Endothelial cell of umbilical vein (primary cell): Measurements from ENCODE around the gene NEAT1. TPM values are rescaled to one million over a fixed set of nuclear protein-coding genes. Genes with fewer than 3 reads are reported as not detected.

Experiments
- BruUV-seq: library from RNA; stranded (reverse); fragments of 400-500 nt; replicated peaks from 2 replicates; lab custom pipeline; 2021; lab: Mats Ljungman, UMichigan
- CTCF ChIA-PET: fragments of 300-600, 350-600 bp; sonication (Branson Sonifier 250); formaldehyde crosslinking; loops from one replicate; lab custom pipeline; 2021; ENCODE audit warnings: antibody characterized with exemption, inconsistent platforms; lab: Charles Lee
- POLR2A ChIA-PET: fragments of 300-600, 350-600 bp; sonication (Branson Sonifier 250); formaldehyde crosslinking; loops from one replicate; lab custom pipeline; 2021; ENCODE audit warnings: antibody characterized with exemption, inconsistent platforms; lab: Charles Lee
- DNase-seq: peaks from one replicate; pipeline ENCODE4 v3.0.0-alpha.2; 2011; ENCODE audit warnings: low read depth, low spot score
- FAIRE-seq: peaks from 2 replicates; lab custom pipeline; 2011; peaks lifted over from hg19 to GRCh38; lab: Jason Lieb, UNC
- H2AFZ ChIP-seq: 2 replicates; pipeline ENCODE4 v1.6.0; 2012; ENCODE audit warnings: low read depth, low read length, control low read depth, inconsistent platforms
- H3K27ac ChIP-seq: 2 replicates; pipeline ENCODE4 v1.5.1; 2011; ENCODE audit warnings: low read depth, mild to moderate bottlenecking, control low read depth, low read length, moderate library complexity; ENCODE audit not compliant: insufficient read depth
- H3K27me3 ChIP-seq, 2 experiments: 2 replicates each; pipeline versions ENCODE4 v1.6.0 to v1.6.1; 2011; ENCODE audit warnings: low read length in 2 of 2, mixed read lengths in 1 of 2; ENCODE audit not compliant: control insufficient read depth in 2 of 2, insufficient read depth in 2 of 2
- H3K36me3 ChIP-seq, 2 experiments: 2 replicates in 1 of 2; 3 replicates in 1 of 2; pipeline ENCODE4 v1.5.1; 2011; ENCODE audit warnings: low read length in 2 of 2, mild to moderate bottlenecking in 1 of 2, moderate library complexity in 1 of 2; ENCODE audit not compliant: control insufficient read depth in 2 of 2, insufficient read depth in 2 of 2; ENCODE audit errors: extremely low read depth in 1 of 2
- H3K4me1 ChIP-seq: 3 replicates; pipeline ENCODE4 v1.5.1; 2011; ENCODE audit warnings: mild to moderate bottlenecking, low read length; ENCODE audit not compliant: control insufficient read depth, insufficient read depth; ENCODE audit errors: extremely low read depth
- H3K4me2 ChIP-seq: 2 replicates; pipeline ENCODE4 v1.6.1; 2011; ENCODE audit warnings: low read length, control low read depth, mixed read lengths; ENCODE audit not compliant: insufficient read depth
- H3K4me3 ChIP-seq, 3 experiments: fragments of 200-600 bp in 1 of 3; sonication (generic), shearing (Covaris generic) in 1 of 3; replicated peaks in 1 of 3; 2 replicates each; pipeline ENCODE4 v1.5.1; 2011 to 2016; ENCODE audit warnings: control low read depth in 3 of 3, low read length in 3 of 3, mild to moderate bottlenecking in 2 of 3, inconsistent platforms in 1 of 3, low read depth in 1 of 3, moderate library complexity in 1 of 3; ENCODE audit not compliant: insufficient read depth in 1 of 3
- H3K79me2 ChIP-seq: 2 replicates; pipeline ENCODE4 v1.6.0; 2012; ENCODE audit warnings: low read length, inconsistent platforms; ENCODE audit not compliant: control insufficient read depth, insufficient read depth
- H3K9ac ChIP-seq: replicated peaks from 2 replicates; pipeline ENCODE3; 2011; ENCODE audit warnings: low read length, control low read depth; ENCODE audit not compliant: insufficient read depth; ENCODE audit errors: extremely low read depth
- H3K9me1 ChIP-seq: replicated peaks from 3 replicates; pipeline ENCODE4 v1.6.0; 2011; ENCODE audit warnings: mild to moderate bottlenecking, low read length; ENCODE audit not compliant: control insufficient read depth, insufficient read depth; ENCODE audit errors: extremely low read depth
- H3K9me3 ChIP-seq: replicated peaks from 2 replicates; pipeline ENCODE4 v1.5.1; 2012; ENCODE audit warnings: low read length, inconsistent platforms; ENCODE audit not compliant: control insufficient read depth, insufficient read depth
- H4K20me1 ChIP-seq: replicated peaks from 2 replicates; pipeline ENCODE3; 2011; ENCODE audit warnings: mild to moderate bottlenecking, low read length; ENCODE audit not compliant: control insufficient read depth, insufficient read depth; ENCODE audit errors: extremely low read depth
- EZH2 ChIP-seq: IDR thresholded peaks from 2 replicates; pipeline ENCODE4 v1.6.1; 2012; ENCODE audit warnings: borderline replicate concordance, low read depth, mild to moderate bottlenecking, moderate library complexity, low read length, inconsistent platforms; ENCODE audit not compliant: severe bottlenecking
- FOS ChIP-seq: IDR thresholded peaks from 2 replicates; pipeline ENCODE4 v1.6.1; 2011; ENCODE audit warnings: mild to moderate bottlenecking, low read length, moderate library complexity, borderline replicate concordance; ENCODE audit not compliant: insufficient read depth
- GATA2 ChIP-seq: IDR thresholded peaks from 2 replicates; pipeline ENCODE4 v1.7.0; 2011; ENCODE audit warnings: low read depth, mild to moderate bottlenecking, moderate library complexity, mixed read lengths, low read length; ENCODE audit not compliant: insufficient read length, insufficient read depth
- JUN ChIP-seq: IDR thresholded peaks from 2 replicates; pipeline ENCODE4 v1.6.1; 2011; ENCODE audit warnings: borderline replicate concordance, low read depth; ENCODE audit not compliant: insufficient read length, insufficient read depth
- MYC ChIP-seq: IDR thresholded peaks from one replicate; pipeline ENCODE4 v1.6.1; 2011; ENCODE audit warnings: mild to moderate bottlenecking, low read depth, low read length
- POLR2A ChIP-seq: IDR thresholded peaks from 2 replicates; pipeline ENCODE4 v1.6.1; 2012; ENCODE audit warnings: low read depth, mild to moderate bottlenecking, control low read depth, low read length
- POLR2AphosphoS5 ChIP-seq: IDR thresholded peaks from 2 replicates; pipeline ENCODE4 v1.6.1; 2012; ENCODE audit warnings: low read depth, mild to moderate bottlenecking, control low read depth, low read length, moderate library complexity; ENCODE audit not compliant: insufficient read depth
- dilution Hi-C: fragments of 300-500 bp; cut with MboI; formaldehyde crosslinking; loops from one replicate; pipeline ENCODE4 v1.15.0; 2019; ENCODE audit warnings: low sequenced_read_pairs; ENCODE audit not compliant: extremely low pct_ligation_motif_present
- intact Hi-C: fragments of 100-400 bp; cut with micrococcal nuclease; formaldehyde crosslinking; loops from one replicate; pipeline ENCODE4 v1.10.0; 2022
- polyA plus RNA-seq, 4 experiments: library from polyadenylated mRNA; depleted of rRNA in 3 of 4; stranded (reverse) in 3 of 4; unstranded in 1 of 4; fragments of >200 nt; gene quantifications; 2 replicates each; pipeline versions ENCODE4 v1.2.1 to v1.2.3, GENCODE V29; 2011 to 2012; ENCODE audit warnings: missing spikeins in 1 of 4
- total RNA-seq: library from RNA; stranded (reverse); gene quantifications from 2 replicates; pipeline ENCODE4 v1.2.3, GENCODE V29; 2021
- TF ChIP-seq, protein P1 (sequence below), 2 donors: IDR thresholded peaks; 1 replicate in 1 of 2; 2 replicates in 1 of 2; pipeline ENCODE4 v1.5.1; 2011; ENCODE audit warnings: low read length in 2 of 2, mild to moderate bottlenecking in 2 of 2, moderate library complexity in 2 of 2, control low read depth in 1 of 2, inconsistent platforms in 1 of 2, low read depth in 1 of 2; ENCODE audit not compliant: insufficient read depth in 1 of 2; ENCODE audit errors: extremely low read depth in 1 of 2
- TF ChIP-seq, protein P2 (sequence below): IDR thresholded peaks from 2 replicates; pipeline ENCODE4 v1.6.1; 2011; ENCODE audit not compliant: insufficient read depth, insufficient read length

The NEAT1 gene
- total and polyA plus RNA-seq, 2 donors (not counting 3 experiments of a cell fraction or from before 2014, with no cell fraction given): 34.4 to 957 TPM

DNA sequence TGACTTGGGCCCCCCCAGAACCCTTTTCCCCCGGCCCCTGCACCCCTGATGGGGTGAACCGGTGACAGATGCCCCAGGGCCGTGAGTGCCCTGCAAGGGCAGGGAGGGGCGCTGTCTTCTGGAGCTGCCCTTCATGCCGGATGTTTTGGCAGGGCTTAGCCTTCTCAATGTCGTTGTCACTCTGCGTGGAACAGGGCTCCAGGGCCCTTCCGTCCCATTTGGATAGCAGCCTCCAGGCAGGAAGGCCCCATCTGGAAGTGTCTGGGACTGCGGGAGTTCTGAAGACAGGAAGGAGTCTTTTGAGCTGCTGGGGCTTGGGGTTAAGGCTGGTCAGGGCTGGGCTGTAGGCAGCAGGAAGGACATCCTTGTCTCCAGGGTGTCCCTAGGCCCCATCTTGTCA lies 31.6 kb upstream of the NEAT1 start:
- Histone ChIP-seq H3K79me2 (peaks cover 67% of the 10 kb centered on the region), H3K27ac (peak overlapping the region; percentile 77), H3K4me2 (peak overlapping the region; percentile 12), H4K20me1 (no peaks in the 10 kb centered on the region), H3K4me3 (peak overlapping the region in 1 of 3 experiments; percentile 12), H3K27me3 (no peaks in the 10 kb centered on the region), H3K9me3 (no peaks in the 10 kb centered on the region), H3K9me1 (no peaks in the 10 kb centered on the region), H3K4me1 (peaks cover 44% of the 10 kb centered on the region), H2AFZ (no peak overlapping the region), H3K9ac (peak overlapping the region; percentile 62), H3K36me3 (peaks cover 6 to 22% of the 10 kb centered on the region in 2 experiments)
- intact Hi-C loops: no loop called here
- FAIRE-seq (peak; percentile 73), DNase-seq (peak; percentile 32)
- dilution Hi-C loops: no loop called here
- POLR2A ChIA-PET: interaction anchor here (0.6 to 1.7 kb wide), 5 partner anchors 31 to 272 kb away, joined by 3 to 6 read pairs (median 4); partner anchors contain the start of gene NEAT1
- BruUV-seq: no TSS peak
- TF ChIP-seq MYC: no peak
- TF ChIP-seq, protein P1, sequence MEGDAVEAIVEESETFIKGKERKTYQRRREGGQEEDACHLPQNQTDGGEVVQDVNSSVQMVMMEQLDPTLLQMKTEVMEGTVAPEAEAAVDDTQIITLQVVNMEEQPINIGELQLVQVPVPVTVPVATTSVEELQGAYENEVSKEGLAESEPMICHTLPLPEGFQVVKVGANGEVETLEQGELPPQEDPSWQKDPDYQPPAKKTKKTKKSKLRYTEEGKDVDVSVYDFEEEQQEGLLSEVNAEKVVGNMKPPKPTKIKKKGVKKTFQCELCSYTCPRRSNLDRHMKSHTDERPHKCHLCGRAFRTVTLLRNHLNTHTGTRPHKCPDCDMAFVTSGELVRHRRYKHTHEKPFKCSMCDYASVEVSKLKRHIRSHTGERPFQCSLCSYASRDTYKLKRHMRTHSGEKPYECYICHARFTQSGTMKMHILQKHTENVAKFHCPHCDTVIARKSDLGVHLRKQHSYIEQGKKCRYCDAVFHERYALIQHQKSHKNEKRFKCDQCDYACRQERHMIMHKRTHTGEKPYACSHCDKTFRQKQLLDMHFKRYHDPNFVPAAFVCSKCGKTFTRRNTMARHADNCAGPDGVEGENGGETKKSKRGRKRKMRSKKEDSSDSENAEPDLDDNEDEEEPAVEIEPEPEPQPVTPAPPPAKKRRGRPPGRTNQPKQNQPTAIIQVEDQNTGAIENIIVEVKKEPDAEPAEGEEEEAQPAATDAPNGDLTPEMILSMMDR (IDR thresholded peaks at IDR 0.05; ENCODE audit: extremely low read depth in 1 of 2, insufficient read depth in 1 of 2, low read depth in 1 of 2, low read length in 2 of 2): peak in 1 of 2 donors; percentile 7
- CTCF ChIA-PET: interaction anchor here (1.1 to 2.9 kb wide), 2 partner anchors 25 to 42 kb away, joined by 3 to 9 read pairs; no protein-coding TSS in a partner anchor

DNA sequence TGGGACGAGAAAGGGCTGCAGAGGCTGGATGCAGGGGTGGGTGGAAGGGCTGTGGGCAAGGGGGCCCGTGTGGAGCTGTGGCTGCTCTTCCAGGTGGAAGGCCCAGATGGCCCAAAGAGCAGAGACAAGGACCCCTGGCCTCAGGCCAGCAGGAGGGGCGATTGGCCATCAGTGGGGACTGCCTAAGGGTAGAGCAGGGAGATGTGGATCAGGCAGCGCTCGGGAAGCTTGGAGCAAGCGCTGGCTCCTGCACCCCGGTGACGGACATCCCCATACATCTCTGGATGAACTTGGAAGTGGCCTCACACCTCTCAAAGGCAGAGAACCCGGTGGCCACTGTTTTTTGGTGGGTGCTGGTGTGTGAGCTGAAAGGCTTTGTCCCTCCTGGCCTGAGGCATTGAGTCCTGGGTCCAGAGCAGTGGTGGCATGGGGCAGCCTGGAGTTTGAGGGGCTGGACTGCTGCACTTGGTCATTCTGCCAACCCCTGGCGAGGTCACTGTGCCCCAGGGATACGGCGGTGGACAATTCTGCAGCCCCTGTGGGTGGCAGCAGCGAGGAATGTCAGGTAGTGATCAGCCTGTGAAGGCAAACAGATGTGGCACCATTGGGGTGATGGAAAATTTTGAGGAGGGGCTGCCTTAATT lies 30.3 kb upstream of the NEAT1 start:
- BruUV-seq: no TSS peak
- intact Hi-C loops: no loop called here
- H3K36me3 ChIP-seq: peaks cover 8 to 34% of the 10 kb centered on the region in 2 experiments

More for the DNA sequence above, 30.3 kb upstream of the NEAT1 start:
- Histone ChIP-seq H4K20me1 (no peaks in the 10 kb centered on the region), H3K4me3 (no peak overlapping the region), H3K9me1 (no peaks in the 10 kb centered on the region), H3K4me2 (no peak overlapping the region), H3K79me2 (peaks cover 59% of the 10 kb centered on the region), H3K27me3 (no peaks in the 10 kb centered on the region), H3K4me1 (peaks cover 37% of the 10 kb centered on the region), H3K9ac (no peak overlapping the region), H3K9me3 (no peaks in the 10 kb centered on the region), H3K27ac (no peak overlapping the region), H2AFZ (no peak overlapping the region)
- TF ChIP-seq POLR2AphosphoS5 (no peak), MYC (no peak), EZH2 (no peak), GATA2 (no peak), FOS (no peak), POLR2A (no peak), JUN (no peak)
- TF ChIP-seq, protein P2, sequence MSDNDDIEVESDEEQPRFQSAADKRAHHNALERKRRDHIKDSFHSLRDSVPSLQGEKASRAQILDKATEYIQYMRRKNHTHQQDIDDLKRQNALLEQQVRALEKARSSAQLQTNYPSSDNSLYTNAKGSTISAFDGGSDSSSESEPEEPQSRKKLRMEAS: no peak
- TF ChIP-seq, protein P1 (IDR thresholded peaks at IDR 0.05; ENCODE audit: extremely low read depth in 1 of 2, insufficient read depth in 1 of 2, low read depth in 1 of 2, low read length in 2 of 2): no peak
- ChIA-PET POLR2A (no interaction called here), CTCF (no interaction called here)
- FAIRE-seq (no peak), DNase-seq (no peak)
- dilution Hi-C loops: no loop called here
